K562 (cell line): ENCODE data around the gene COL23A1. TPM values are rescaled to one million over a fixed set of nuclear protein-coding genes. Genes with fewer than 3 reads are reported as not detected.

ENCODE experiments used
- ATAC-seq: fragments of 200-7000 bp; cut with Tn5 transposase; 3 replicates; pipeline ENCODE4 v1.9.1; 2020; ENCODE audit warnings: moderate library complexity
- BruUV-seq: library from RNA; stranded (reverse); fragments of 400-500 nt; replicated peaks from 2 replicates; lab custom pipeline; 2021; lab: Mats Ljungman, UMichigan
- CTCF ChIA-PET: fragments of 300-600 bp; formaldehyde crosslinking; extraction: SDS; loops from one replicate; lab custom pipeline; 2021; ENCODE audit warnings: low intra/inter-chr PET ratio; lab: Yijun Ruan, JAX
- POLR2A ChIA-PET: fragments of 300-600, 350-650 bp; sonication (Branson Sonifier 250); formaldehyde crosslinking; extraction: SDS; loops from one replicate; lab custom pipeline; 2021; ENCODE audit warnings: antibody characterized with exemption, inconsistent platforms; lab: Yijun Ruan, JAX
- DNase-seq, 4 experiments: peaks; one replicate each; pipeline versions ENCODE4 v3.0.0 to v3.0.0-alpha.2; 2011 to 2018; ENCODE audit warnings: low spot score in 3 of 4, mixed read lengths in 3 of 4; ENCODE audit errors: extremely low read depth in 1 of 4
- FAIRE-seq: peaks from 2 replicates; lab custom pipeline; 2011; peaks lifted over from hg19 to GRCh38; lab: Jason Lieb, UNC
- H2AFZ ChIP-seq: 2 replicates; pipeline ENCODE4 v1.6.0; 2011; ENCODE audit warnings: low read depth, low read length, control low read depth, inconsistent platforms
- H3K27ac ChIP-seq: fragments of 200-600 bp; 3 replicates; pipeline ENCODE4 v1.8.0; 2011; ENCODE audit warnings: low read depth, mild to moderate bottlenecking, control low read depth, inconsistent platforms, low read length, moderate library complexity, mixed read lengths; ENCODE audit errors: extremely low read depth
- H3K27me3 ChIP-seq, 2 experiments: fragments of 300-600 bp in 1 of 2; 2 replicates in 1 of 2; 3 replicates in 1 of 2; pipeline versions ENCODE4 v1.6.0 to v1.8.0; 2011; ENCODE audit warnings: inconsistent platforms in 2 of 2, low read length in 2 of 2, mild to moderate bottlenecking in 1 of 2, mixed read lengths in 1 of 2, moderate library complexity in 1 of 2; ENCODE audit not compliant: control insufficient read depth in 2 of 2, insufficient read depth in 2 of 2
- H3K36me3 ChIP-seq: fragments of 300-600 bp; 3 replicates; pipeline ENCODE4 v1.8.0; 2011; ENCODE audit warnings: mild to moderate bottlenecking, low read length, inconsistent platforms; ENCODE audit not compliant: control insufficient read depth, insufficient read depth
- H3K4me1 ChIP-seq, 2 experiments: fragments of 200-600 bp in 1 of 2; replicated peaks in 1 of 2; 2 replicates in 1 of 2; 3 replicates in 1 of 2; pipeline versions ENCODE4 v1.5.1 to v1.8.0; 2011; ENCODE audit warnings: inconsistent platforms in 2 of 2, low read length in 2 of 2, mild to moderate bottlenecking in 1 of 2, mixed read lengths in 1 of 2, moderate library complexity in 1 of 2; ENCODE audit not compliant: control insufficient read depth in 2 of 2, insufficient read depth in 2 of 2
- H3K4me2 ChIP-seq: 2 replicates; pipeline ENCODE4 v1.6.1; 2011; ENCODE audit warnings: low read length, control low read depth, inconsistent platforms, mixed read lengths; ENCODE audit not compliant: insufficient read depth
- H3K4me3 ChIP-seq: fragments of 200-600 bp; sonication (generic), shearing (Covaris generic); 2 replicates; pipeline ENCODE4 v1.5.1; 2016; ENCODE audit warnings: control low read depth, inconsistent platforms
- H3K79me2 ChIP-seq: fragments of 200-600 bp; 3 replicates; pipeline ENCODE4 v1.8.0; 2011; ENCODE audit warnings: low read length, inconsistent platforms; ENCODE audit not compliant: control insufficient read depth, insufficient read depth
- H3K9ac ChIP-seq, 2 experiments: 2 replicates each; pipeline versions ENCODE4 v1.6.0 to v1.6.1; 2011; ENCODE audit warnings: low read depth in 2 of 2, low read length in 2 of 2, control low read depth in 1 of 2, inconsistent platforms in 1 of 2, mild to moderate bottlenecking in 1 of 2, mixed read lengths in 1 of 2; ENCODE audit not compliant: insufficient read depth in 1 of 2
- H3K9me1 ChIP-seq: one replicate; pipeline ENCODE4 v1.6.0; 2011; ENCODE audit warnings: inconsistent platforms, mild to moderate bottlenecking, low read length, moderate library complexity; ENCODE audit not compliant: control insufficient read depth, insufficient read depth
- H3K9me3 ChIP-seq: replicated peaks from 2 replicates; pipeline ENCODE4 v1.5.1; 2011; ENCODE audit warnings: low read depth, low read length, inconsistent platforms; ENCODE audit not compliant: control insufficient read depth, insufficient read depth
- H4K20me1 ChIP-seq: replicated peaks from 2 replicates; pipeline ENCODE4 v1.6.1; 2011; ENCODE audit warnings: low read length, inconsistent platforms, mixed read lengths; ENCODE audit not compliant: control insufficient read depth, insufficient read depth
- CBX3 ChIP-seq, 2 experiments: IDR thresholded peaks; 1 replicate in 1 of 2; 2 replicates in 1 of 2; pipeline ENCODE4 v1.6.1; 2012; ENCODE audit warnings: inconsistent platforms in 2 of 2, low read length in 2 of 2, borderline replicate concordance in 1 of 2, control low read depth in 1 of 2
- FOXM1 ChIP-seq, 2 experiments: fragments of 450-650 bp in 1 of 2; sonication (generic) in 1 of 2; formaldehyde crosslinking in 1 of 2; IDR thresholded peaks; 2 replicates each; pipeline versions ENCODE4 v1.6.1 to v1.9.0; 2017 to 2022; ENCODE audit warnings: low read depth in 2 of 2, mild to moderate bottlenecking in 2 of 2, missing genetic modification reagents in 1 of 2, moderate library complexity in 1 of 2
- KAT2B ChIP-seq: IDR thresholded peaks from one replicate; pipeline ENCODE4 v1.6.1; 2012; ENCODE audit warnings: low read depth, mild to moderate bottlenecking, control low read depth, inconsistent platforms, low read length, moderate library complexity
- RCOR1 ChIP-seq, 2 experiments: IDR thresholded peaks; 2 replicates each; pipeline ENCODE4 v1.6.1; 2012; ENCODE audit warnings: low read depth in 2 of 2, low read length in 2 of 2, borderline replicate concordance in 1 of 2, improper control_type of control experiment in 1 of 2
- SAFB2 ChIP-seq: fragments of 200-400 bp; formaldehyde crosslinking; IDR thresholded peaks from 2 replicates; pipeline ENCODE4 v1.6.1; 2018; ENCODE audit warnings: borderline replicate concordance, low read length, low read depth, moderate library complexity; ENCODE audit not compliant: severe bottlenecking
- WGBS: fragments of 100-300 bp; shearing (Covaris generic); methylation state at CpG from one replicate; pipeline ENCODE4 v1.1.6; 2016; ENCODE audit warnings: low coverage, mixed read lengths; ENCODE audit not compliant: insufficient coverage; ENCODE audit errors: missing lambda C conversion rate; 5-methylcytosine and 5-hydroxymethylcytosine counted together
- in situ Hi-C: fragments of 300-500 bp; cut with MboI; formaldehyde crosslinking; loops from 4 replicates; pipeline ENCODE4 v1.15.0; 2018; ENCODE audit warnings: inconsistent platforms, mixed read lengths
- intact Hi-C: fragments of 100-400 bp; cut with micrococcal nuclease; formaldehyde crosslinking; loops from 2 replicates; pipeline ENCODE4 v1.14.2; 2022
- polyA plus RNA-seq, 8 experiments: library from polyadenylated mRNA; depleted of rRNA in 4 of 8; stranded (reverse) in 5 of 8; unstranded in 3 of 8; fragments of >200 nt; fragmentation: Nextera tagmentation in 2 of 8; fragmentation: Illumina TruSeq in 1 of 8; extraction: Ambion mirVana in 2 of 8; extraction: Trizol in 1 of 8; gene quantifications; 2 replicates each; pipeline versions ENCODE4 v1.2.1 to v1.2.3, GENCODE V29; 2011 to 2014; ENCODE audit warnings: inconsistent platforms in 1 of 8, missing spikeins in 1 of 8
- total RNA-seq, 7 experiments: library from RNA; depleted of rRNA in 6 of 7; stranded (reverse); fragments of >200 nt in 6 of 7; fragmentation: Illumina TruSeq in 2 of 7; extraction: Trizol in 2 of 7; gene quantifications; 2 replicates each; pipeline versions ENCODE4 v1.2.1 to v1.2.3, GENCODE V29; 2011 to 2021; ENCODE audit warnings: low replicate concordance in 1 of 7

Gene COL23A1
- total and polyA plus RNA-seq, 9 of the 15 experiments (the other 6 are each of a cell fraction or from before 2014, with no cell fraction given): 0.09 TPM; not detected in 8

DNA sequence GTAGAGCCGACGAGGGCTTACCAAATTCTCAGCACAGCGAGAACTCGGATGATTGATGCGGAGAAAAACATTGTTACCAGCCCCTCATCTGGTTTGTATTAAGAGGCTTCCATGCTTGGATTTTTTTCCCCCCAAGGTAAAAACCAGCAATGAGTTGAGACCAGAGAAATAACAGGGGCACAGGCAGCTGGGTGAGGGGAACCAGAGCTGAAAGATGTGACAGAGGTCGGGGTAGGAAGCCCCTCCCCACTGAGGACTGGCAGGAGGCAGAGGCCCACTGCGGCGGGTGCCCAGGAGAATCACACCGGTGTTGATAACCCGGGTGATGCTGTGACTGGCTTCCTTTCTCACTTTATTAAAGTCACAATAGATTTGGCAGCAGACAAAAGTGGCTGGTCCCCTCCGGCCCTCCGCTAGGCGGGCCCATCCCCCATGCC, 241.1 kb downstream of the COL23A1 start:
- no peak overlapping the region for H2AFZ ChIP-seq
- H3K4me3 ChIP-seq: no peak overlapping the region
- no peaks in the 10 kb centered on the region for H3K9me3 ChIP-seq
- in situ Hi-C loops: no loop called here
- H3K4me2 ChIP-seq: no peak overlapping the region
- FAIRE-seq (no peak), DNase-seq (no peak), ATAC-seq (no peak)
- no peaks in the 10 kb centered on the region for H4K20me1 ChIP-seq
- no peaks in the 10 kb centered on the region for H3K9me1 ChIP-seq
- CTCF ChIA-PET: no interaction called here
- intact Hi-C loops: no loop called here
- no peak overlapping the region for H3K9ac ChIP-seq
- 19% methylated on average over 11 of the region's 13 CpGs for WGBS
- peaks cover 20 to 63% of the 10 kb centered on the region in 2 experiments; a peak in 4 of 5 replicates for H3K27me3 ChIP-seq
- TF ChIP-seq CBX3 (IDR thresholded peaks at IDR 0.05; ENCODE audit: borderline replicate concordance in 1 of 2, low read length in 2 of 2): no peak
- TF ChIP-seq SAFB2: no peak
- TF ChIP-seq KAT2B: no peak
- TF ChIP-seq FOXM1 (IDR thresholded peaks at IDR 0.05; ENCODE audit: low read depth): no peak
- TF ChIP-seq FOXM1 (CRISPR knock-in tag; IDR thresholded peaks at IDR 0.05; ENCODE audit: low read depth): no peak
- TF ChIP-seq RCOR1 (IDR thresholded peaks at IDR 0.05; ENCODE audit: borderline replicate concordance in 1 of 2, low read depth in 2 of 2, low read length in 2 of 2): no peak
- TF ChIP-seq, all 486 proteins: peak for 0
- no TSS peak for BruUV-seq
- no peaks in the 10 kb centered on the region for H3K79me2 ChIP-seq
- POLR2A ChIA-PET: no interaction called here
- H3K27ac ChIP-seq: no peak overlapping the region
- H3K36me3 ChIP-seq: no peaks in the 10 kb centered on the region
- peaks cover 0 to 4% of the 10 kb centered on the region in 2 experiments; a peak in 1 of 5 replicates for H3K4me1 ChIP-seq
